IMR-90 (cell line): ENCODE measurements around the gene VNN1.

Experiments
- CEBPB ChIP-seq: IDR thresholded peaks from 2 replicates; pipeline ENCODE4 v1.6.1; 2012; ENCODE audit warnings: low read depth, low read length, improper control_type of control experiment
- CTCF ChIP-seq: conservative IDR thresholded peaks from 2 replicates; pipeline ENCODE4 v1.5.1; 2012; ENCODE audit warnings: mild to moderate bottlenecking, low read depth, low read length, improper control_type of control experiment
- ELK1 ChIP-seq: fragments of 150-350 bp; IDR thresholded peaks from 2 replicates; pipeline ENCODE4 v1.6.1; 2016; ENCODE audit warnings: low read depth, mild to moderate bottlenecking, low read length, moderate library complexity, borderline replicate concordance
- FOS ChIP-seq: fragments of 150-350 bp; IDR thresholded peaks from 2 replicates; pipeline ENCODE4 v1.6.1; 2016; ENCODE audit warnings: low read depth, low read length
- MXI1 ChIP-seq: IDR thresholded peaks from 2 replicates; pipeline ENCODE4 v1.6.1; 2012; ENCODE audit warnings: low read depth, mild to moderate bottlenecking, low read length, moderate library complexity, borderline replicate concordance
- POLR2A ChIP-seq: IDR thresholded peaks from 2 replicates; pipeline ENCODE4 v1.6.1; 2012; ENCODE audit warnings: mild to moderate bottlenecking, low read depth, low read length
- RAD21 ChIP-seq: IDR thresholded peaks from 2 replicates; pipeline ENCODE4 v1.6.1; 2012; ENCODE audit warnings: low read length, improper control_type of control experiment
- RCOR1 ChIP-seq: IDR thresholded peaks from 2 replicates; pipeline ENCODE4 v1.6.1; 2012; ENCODE audit warnings: mild to moderate bottlenecking, low read length, improper control_type of control experiment; ENCODE audit not compliant: insufficient replicate concordance
- RFX5 ChIP-seq: IDR thresholded peaks from 2 replicates; pipeline ENCODE4 v1.8.0; 2012; ENCODE audit warnings: low read depth, mild to moderate bottlenecking, low read length, moderate library complexity
- SMC3 ChIP-seq: fragments of 150-350 bp; IDR thresholded peaks from 2 replicates; pipeline ENCODE4 v1.6.1; 2016; ENCODE audit warnings: low read depth, mild to moderate bottlenecking, antibody characterized with exemption, low read length, moderate library complexity
- USF2 ChIP-seq: fragments of 150-350 bp; IDR thresholded peaks from 2 replicates; pipeline ENCODE4 v1.6.1; 2017; ENCODE audit warnings: mild to moderate bottlenecking, antibody characterized with exemption, low read length, low read depth

- no peak for TF ChIP-seq CTCF
- no peak for TF ChIP-seq CEBPB
- TF ChIP-seq USF2, result no peak
- TF ChIP-seq FOS, result no peak
- no peak for TF ChIP-seq MXI1
- TF ChIP-seq SMC3, result no peak
- no peak for TF ChIP-seq POLR2A
- no peak for TF ChIP-seq RFX5
- no peak for TF ChIP-seq RCOR1
- TF ChIP-seq ELK1, result no peak
- no peak for TF ChIP-seq RAD21
These were observed 49.4 kb downstream of the VNN1 start for GRCh38 chr6:132664309-132665034.
